B cell (primary cell): ENCODE measurements around the gene DTX3L.

Experiments used
- EZH2 ChIP-seq: IDR thresholded peaks from 2 replicates; pipeline ENCODE4 v1.6.1; 2012; ENCODE audit warnings: borderline replicate concordance, low read depth, mild to moderate bottlenecking, moderate library complexity, low read length; ENCODE audit not compliant: insufficient read depth, poor library complexity, severe bottlenecking
- TF ChIP-seq, protein P1 (sequence below): fragments of 200-600 bp; IDR thresholded peaks from one replicate; pipeline ENCODE4 v1.8.0; 2022; ENCODE audit warnings: antibody characterized with exemption, mild to moderate bottlenecking

DNA sequence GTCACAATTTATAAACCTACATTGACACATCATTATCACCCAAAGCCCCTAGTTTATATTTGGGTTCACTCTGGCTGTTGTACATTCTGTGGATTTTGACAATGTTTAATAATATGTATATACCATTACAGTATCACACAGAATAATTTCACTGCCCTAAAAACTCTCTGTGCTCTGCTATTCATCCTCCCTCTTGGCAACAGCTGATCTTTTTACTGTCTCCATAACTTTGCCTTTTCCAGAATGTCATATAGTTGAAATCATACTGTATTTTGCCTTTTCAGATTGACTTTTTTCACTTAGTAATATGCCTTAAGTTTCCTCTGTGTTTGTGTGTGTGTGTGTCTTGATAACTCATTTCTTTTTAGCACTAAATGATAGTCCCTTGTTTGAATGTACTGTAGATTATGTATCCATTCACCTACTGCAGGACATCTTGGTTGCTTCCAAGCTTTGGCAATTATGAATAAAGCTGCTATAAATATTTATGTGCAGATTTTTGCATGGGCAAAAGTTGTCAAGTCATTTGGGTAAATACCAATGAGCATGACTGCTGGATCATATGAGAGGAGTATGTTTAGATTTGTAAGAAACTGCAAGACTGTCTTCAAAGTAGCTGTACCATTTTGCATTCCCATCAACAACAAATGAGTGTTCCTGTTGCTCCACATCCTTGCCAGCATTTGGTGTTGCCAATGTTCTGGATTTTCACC is 22.8 kb downstream of the DTX3L start:
- TF ChIP-seq, protein P1, sequence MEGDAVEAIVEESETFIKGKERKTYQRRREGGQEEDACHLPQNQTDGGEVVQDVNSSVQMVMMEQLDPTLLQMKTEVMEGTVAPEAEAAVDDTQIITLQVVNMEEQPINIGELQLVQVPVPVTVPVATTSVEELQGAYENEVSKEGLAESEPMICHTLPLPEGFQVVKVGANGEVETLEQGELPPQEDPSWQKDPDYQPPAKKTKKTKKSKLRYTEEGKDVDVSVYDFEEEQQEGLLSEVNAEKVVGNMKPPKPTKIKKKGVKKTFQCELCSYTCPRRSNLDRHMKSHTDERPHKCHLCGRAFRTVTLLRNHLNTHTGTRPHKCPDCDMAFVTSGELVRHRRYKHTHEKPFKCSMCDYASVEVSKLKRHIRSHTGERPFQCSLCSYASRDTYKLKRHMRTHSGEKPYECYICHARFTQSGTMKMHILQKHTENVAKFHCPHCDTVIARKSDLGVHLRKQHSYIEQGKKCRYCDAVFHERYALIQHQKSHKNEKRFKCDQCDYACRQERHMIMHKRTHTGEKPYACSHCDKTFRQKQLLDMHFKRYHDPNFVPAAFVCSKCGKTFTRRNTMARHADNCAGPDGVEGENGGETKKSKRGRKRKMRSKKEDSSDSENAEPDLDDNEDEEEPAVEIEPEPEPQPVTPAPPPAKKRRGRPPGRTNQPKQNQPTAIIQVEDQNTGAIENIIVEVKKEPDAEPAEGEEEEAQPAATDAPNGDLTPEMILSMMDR: no peak
- TF ChIP-seq EZH2: no peak
